GM21786 (cell line): ENCODE results near the gene KLHL13.

Source experiments
- ATAC-seq: cut with Tn5 transposase; IDR thresholded peaks from one replicate; pipeline ENCODE4 v1.9.1; 2021; ENCODE audit not compliant: unreplicated experiment

Gene KLHL13

DNA sequence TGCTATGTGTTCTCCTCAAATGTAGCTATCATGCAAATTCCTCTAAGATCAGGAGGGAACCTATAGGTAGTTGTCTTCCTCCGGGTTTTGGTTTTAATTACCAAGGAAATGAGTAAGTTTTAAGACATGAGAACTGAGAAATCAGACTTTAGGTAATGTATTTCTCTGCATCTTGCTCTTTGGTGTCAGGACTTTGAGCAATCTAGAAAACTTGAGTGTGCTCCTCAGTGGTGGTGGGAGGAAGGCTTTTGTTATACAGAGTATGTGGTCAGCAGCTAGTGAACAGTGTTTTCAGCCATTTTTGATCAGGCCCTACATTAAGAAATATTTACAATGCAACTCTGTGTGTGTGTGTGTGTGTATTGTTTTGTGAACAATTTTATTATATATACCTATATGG, 224.1 kb downstream of the KLHL13 start:
- ATAC-seq = no peak

DNA sequence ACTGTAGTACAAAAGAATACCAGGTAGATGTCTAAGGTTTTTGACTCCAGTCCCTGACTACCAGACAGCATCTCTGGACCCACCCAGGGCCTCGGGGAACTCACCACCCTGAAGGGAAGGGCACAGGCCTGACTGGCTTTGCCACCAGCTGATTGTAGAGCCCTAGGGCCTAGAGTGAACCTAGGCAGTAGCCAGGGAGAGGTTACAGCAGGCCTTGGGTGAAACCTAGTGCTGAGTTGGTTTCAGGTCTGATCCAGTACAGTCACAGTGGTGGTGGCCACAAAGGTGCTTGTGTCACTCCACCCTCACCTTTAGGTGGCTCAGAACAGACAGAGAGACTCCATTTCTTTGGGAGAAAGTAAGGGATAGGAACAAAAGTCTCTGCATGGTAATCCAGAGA, 244.8 kb downstream of the KLHL13 start:
- ATAC-seq = no peak

DNA sequence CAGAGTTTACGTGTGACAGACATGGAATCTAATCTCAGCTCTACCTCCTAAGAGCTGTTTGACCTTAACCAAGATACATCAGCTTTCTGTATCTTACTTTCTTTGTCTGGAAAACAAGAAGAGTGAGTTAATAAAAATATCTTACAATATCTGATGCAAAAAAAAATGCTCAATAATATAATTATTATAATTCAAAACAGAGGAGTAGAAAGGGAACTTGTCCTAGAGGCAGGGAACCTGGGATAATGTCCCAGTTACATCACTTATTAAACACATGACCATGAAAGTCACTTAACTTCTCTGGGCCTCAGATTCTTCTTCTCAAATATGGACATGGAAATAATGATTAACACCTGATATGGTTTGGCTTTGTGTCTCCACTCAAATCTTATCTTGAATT, 256.1 kb downstream of the KLHL13 start:
- ATAC-seq = no peak

DNA sequence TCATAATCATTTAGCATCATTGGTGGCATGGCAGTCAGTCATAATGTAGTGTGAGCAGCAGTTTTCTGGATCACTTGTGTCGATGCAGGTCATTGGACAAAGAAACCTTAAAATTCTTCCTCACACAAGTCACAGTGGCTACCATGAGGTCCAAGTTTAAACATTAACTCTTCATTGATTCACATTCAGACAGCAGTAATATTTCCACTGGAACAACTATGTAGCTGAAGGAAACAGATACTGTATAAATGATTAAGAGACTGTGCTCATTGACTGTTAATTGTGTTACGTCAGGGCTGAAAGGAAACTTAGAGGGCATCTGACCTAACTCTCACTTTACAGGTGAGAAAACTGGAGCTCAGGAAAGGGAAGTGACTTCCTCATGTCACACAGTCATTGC, 261.8 kb downstream of the KLHL13 start:
- ATAC-seq = no peak

DNA sequence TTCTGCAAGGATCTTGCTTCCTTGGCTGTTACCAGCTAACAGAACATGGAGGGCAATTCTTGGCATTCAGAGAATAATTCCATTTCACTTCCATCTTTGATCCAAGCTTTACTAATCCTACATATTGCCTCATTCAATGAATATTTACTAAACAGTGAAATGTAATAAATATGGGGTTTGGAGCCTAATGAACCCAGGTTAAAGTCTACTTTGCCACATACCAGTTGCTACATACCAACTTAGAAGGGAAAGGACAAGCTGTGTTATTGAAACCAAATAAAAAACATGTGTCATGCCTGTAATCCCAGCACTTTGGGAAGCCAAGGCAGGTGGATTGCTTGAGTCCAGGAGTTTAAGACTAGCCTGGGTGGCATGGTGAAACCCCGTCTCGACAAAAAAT, 265.6 kb downstream of the KLHL13 start:
- no peak for ATAC-seq
